ENCODE results near the gene HDGFL3. TPM values are rescaled to one million over a fixed set of nuclear protein-coding genes. Genes with fewer than 3 reads are reported as not detected.
"Not testable (repeated sequence)": the region's sequence is repeated elsewhere in the genome, so short reads cannot be mapped to it uniquely, and the experiment has no call there.

HDGFL3 gene
- total RNA-seq, 1 experiment from 2014 or later: not detected

- Histone ChIP-seq H3K9me3 (ENCODE audit: low read length) (no peaks in the 10 kb centered on the region), H3K9ac (ENCODE audit: low read length) (no peak overlapping the region), H4K20me1 (ENCODE audit: insufficient read depth, low read depth, low read length) (no peaks in the 10 kb centered on the region), H3K9me2 (replicated peaks; ENCODE audit: insufficient read depth, low read length) (no peaks in the 10 kb centered on the region), H3K27me3 (ENCODE audit: low read length) (no peaks in the 10 kb centered on the region), H3K79me2 (ENCODE audit: low read length) (no peaks in the 10 kb centered on the region), H3K4me2 (ENCODE audit: low read depth, low read length, poor library complexity, severe bottlenecking) (no peak overlapping the region), H3K36me3 (ENCODE audit: insufficient read depth, low read length) (no peaks in the 10 kb centered on the region), H2AFZ (ENCODE audit: low read length) (no peak overlapping the region), H3K27ac (ENCODE audit: low read length) (no peak overlapping the region), H3K4me3 (ENCODE audit: low read length) (no peak overlapping the region), H3K4me1 (ENCODE audit: low read length) (no peaks in the 10 kb centered on the region)
- DNase-seq: no peak
Observed at GRCh38 chr15:83190450-83190849, 17.2 kb downstream of the HDGFL3 start.

- no peaks in the 10 kb centered on the region for H3K9me3 ChIP-seq (ENCODE audit: low read length)
- no peaks in the 10 kb centered on the region for H3K36me3 ChIP-seq (ENCODE audit: insufficient read depth, low read length)
- no peak overlapping the region for H3K9ac ChIP-seq (ENCODE audit: low read length)
- no peak overlapping the region for H2AFZ ChIP-seq (ENCODE audit: low read length)
- H3K79me2 ChIP-seq (ENCODE audit: low read length): no peaks in the 10 kb centered on the region
- no peak overlapping the region for H3K4me2 ChIP-seq (ENCODE audit: low read depth, low read length, poor library complexity, severe bottlenecking)
- H3K4me1 ChIP-seq (ENCODE audit: low read length): no peaks in the 10 kb centered on the region
- H3K4me3 ChIP-seq (ENCODE audit: low read length): no peak overlapping the region
- no peaks in the 10 kb centered on the region for H3K9me2 ChIP-seq (replicated peaks; ENCODE audit: insufficient read depth, low read length)
- no peak for DNase-seq
- H3K27ac ChIP-seq (ENCODE audit: low read length): no peak overlapping the region
- H4K20me1 ChIP-seq (ENCODE audit: insufficient read depth, low read depth, low read length): no peaks in the 10 kb centered on the region
- H3K27me3 ChIP-seq (ENCODE audit: low read length): no peaks in the 10 kb centered on the region
Observed at GRCh38 chr15:83185561-83185960, 22.1 kb downstream of the HDGFL3 start.

- Histone ChIP-seq H2AFZ (ENCODE audit: low read length) (no peak overlapping the region), H3K9me2 (replicated peaks; ENCODE audit: insufficient read depth, low read length) (no peaks in the 10 kb centered on the region), H3K4me2 (ENCODE audit: low read depth, low read length, poor library complexity, severe bottlenecking) (no peak overlapping the region), H3K4me1 (ENCODE audit: low read length) (no peaks in the 10 kb centered on the region), H3K27me3 (ENCODE audit: low read length) (no peaks in the 10 kb centered on the region), H3K36me3 (ENCODE audit: insufficient read depth, low read length) (no peaks in the 10 kb centered on the region), H3K9me3 (ENCODE audit: low read length) (no peaks in the 10 kb centered on the region), H3K27ac (ENCODE audit: low read length) (no peak overlapping the region), H3K79me2 (ENCODE audit: low read length) (no peaks in the 10 kb centered on the region), H4K20me1 (ENCODE audit: insufficient read depth, low read depth, low read length) (no peaks in the 10 kb centered on the region), H3K9ac (ENCODE audit: low read length) (no peak overlapping the region), H3K4me3 (ENCODE audit: low read length) (no peak overlapping the region)
- no peak for DNase-seq
Observed at GRCh38 chr15:83178869-83179325, 28.7 kb downstream of the HDGFL3 start.

- H3K4me3 ChIP-seq (ENCODE audit: low read length): no peak overlapping the region
- no peak overlapping the region for H2AFZ ChIP-seq (ENCODE audit: low read length)
- H3K9me3 ChIP-seq (ENCODE audit: low read length): no peaks in the 10 kb centered on the region
- H3K4me1 ChIP-seq (ENCODE audit: low read length): no peaks in the 10 kb centered on the region
- H3K27me3 ChIP-seq (ENCODE audit: low read length): no peaks in the 10 kb centered on the region
- H3K9me2 ChIP-seq (replicated peaks; ENCODE audit: insufficient read depth, low read length): no peaks in the 10 kb centered on the region
- H3K36me3 ChIP-seq (ENCODE audit: insufficient read depth, low read length): no peaks in the 10 kb centered on the region
- no peaks in the 10 kb centered on the region for H3K79me2 ChIP-seq (ENCODE audit: low read length)
- no peak overlapping the region for H3K27ac ChIP-seq (ENCODE audit: low read length)
- H3K9ac ChIP-seq (ENCODE audit: low read length): no peak overlapping the region
- no peak for DNase-seq
- no peak overlapping the region for H3K4me2 ChIP-seq (ENCODE audit: low read depth, low read length, poor library complexity, severe bottlenecking)
- no peaks in the 10 kb centered on the region for H4K20me1 ChIP-seq (ENCODE audit: insufficient read depth, low read depth, low read length)
Observed at GRCh38 chr15:83178390-83178789, 29.2 kb downstream of the HDGFL3 start.

GRCh38 chr15:83174891-83175290, 32.7 kb downstream of the HDGFL3 start:
- H3K36me3 ChIP-seq (ENCODE audit: insufficient read depth, low read length): no peaks in the 10 kb centered on the region
- no peaks in the 10 kb centered on the region for H3K4me1 ChIP-seq (ENCODE audit: low read length)
- H2AFZ ChIP-seq (ENCODE audit: low read length): no peak overlapping the region
- H3K27me3 ChIP-seq (ENCODE audit: low read length): no peaks in the 10 kb centered on the region
- no peaks in the 10 kb centered on the region for H4K20me1 ChIP-seq (ENCODE audit: insufficient read depth, low read depth, low read length)
- H3K9me3 ChIP-seq (ENCODE audit: low read length): no peaks in the 10 kb centered on the region
- H3K79me2 ChIP-seq (ENCODE audit: low read length): no peaks in the 10 kb centered on the region
- no peak overlapping the region for H3K4me3 ChIP-seq (ENCODE audit: low read length)
- no peak for DNase-seq
- no peak overlapping the region for H3K9ac ChIP-seq (ENCODE audit: low read length)
- H3K27ac ChIP-seq (ENCODE audit: low read length): no peak overlapping the region
- no peak overlapping the region for H3K4me2 ChIP-seq (ENCODE audit: low read depth, low read length, poor library complexity, severe bottlenecking)
- no peaks in the 10 kb centered on the region for H3K9me2 ChIP-seq (replicated peaks; ENCODE audit: insufficient read depth, low read length)

- H3K9ac ChIP-seq (ENCODE audit: low read length): no peak overlapping the region
- H3K27ac ChIP-seq (ENCODE audit: low read length): no peak overlapping the region
- no peaks in the 10 kb centered on the region for H3K4me1 ChIP-seq (ENCODE audit: low read length)
- no peaks in the 10 kb centered on the region for H3K9me2 ChIP-seq (replicated peaks; ENCODE audit: insufficient read depth, low read length)
- H3K36me3 ChIP-seq (ENCODE audit: insufficient read depth, low read length): no peaks in the 10 kb centered on the region
- no peaks in the 10 kb centered on the region for H3K9me3 ChIP-seq (ENCODE audit: low read length)
- H3K27me3 ChIP-seq (ENCODE audit: low read length): no peaks in the 10 kb centered on the region
- H3K4me3 ChIP-seq (ENCODE audit: low read length): no peak overlapping the region
- no peak overlapping the region for H3K4me2 ChIP-seq (ENCODE audit: low read depth, low read length, poor library complexity, severe bottlenecking)
- no peak overlapping the region for H2AFZ ChIP-seq (ENCODE audit: low read length)
- H3K79me2 ChIP-seq (ENCODE audit: low read length): no peaks in the 10 kb centered on the region
- H4K20me1 ChIP-seq (ENCODE audit: insufficient read depth, low read depth, low read length): no peaks in the 10 kb centered on the region
- DNase-seq: no peak
Observed at GRCh38 chr15:83170474-83171165, 37.0 kb downstream of the HDGFL3 start.

GRCh38 chr15:83169576-83169975, 38.0 kb downstream of the HDGFL3 start:
- not testable (repeated sequence) for H3K4me2 ChIP-seq (ENCODE audit: low read depth, low read length, poor library complexity, severe bottlenecking)

GRCh38 chr15:83166830-83167229, 40.8 kb downstream of the HDGFL3 start:
- H3K79me2 ChIP-seq (ENCODE audit: low read length): no peaks in the 10 kb centered on the region
- H3K9ac ChIP-seq (ENCODE audit: low read length): no peak overlapping the region
- H3K4me2 ChIP-seq (ENCODE audit: low read depth, low read length, poor library complexity, severe bottlenecking): no peak overlapping the region

More at GRCh38 chr15:83169576-83169975, 38.0 kb downstream of the HDGFL3 start:
- not testable (repeated sequence) for H2AFZ ChIP-seq (ENCODE audit: low read length); H3K27me3 ChIP-seq (ENCODE audit: low read length); H3K9me3 ChIP-seq (ENCODE audit: low read length); H3K36me3 ChIP-seq (ENCODE audit: insufficient read depth, low read length); H4K20me1 ChIP-seq (ENCODE audit: insufficient read depth, low read depth, low read length); H3K4me3 ChIP-seq (ENCODE audit: low read length); H3K79me2 ChIP-seq (ENCODE audit: low read length); H3K4me1 ChIP-seq (ENCODE audit: low read length); H3K27ac ChIP-seq (ENCODE audit: low read length); H3K9me2 ChIP-seq (replicated peaks; ENCODE audit: insufficient read depth, low read length); H3K9ac ChIP-seq (ENCODE audit: low read length); DNase-seq

More at GRCh38 chr15:83166830-83167229, 40.8 kb downstream of the HDGFL3 start:
- H3K9me3 ChIP-seq (ENCODE audit: low read length): no peaks in the 10 kb centered on the region
- H2AFZ ChIP-seq (ENCODE audit: low read length): no peak overlapping the region
- H3K9me2 ChIP-seq (replicated peaks; ENCODE audit: insufficient read depth, low read length): no peaks in the 10 kb centered on the region
- no peaks in the 10 kb centered on the region for H3K27me3 ChIP-seq (ENCODE audit: low read length)
- H3K4me1 ChIP-seq (ENCODE audit: low read length): no peaks in the 10 kb centered on the region
- no peak for DNase-seq
- H3K4me3 ChIP-seq (ENCODE audit: low read length): no peak overlapping the region
- H3K27ac ChIP-seq (ENCODE audit: low read length): no peak overlapping the region
- no peaks in the 10 kb centered on the region for H4K20me1 ChIP-seq (ENCODE audit: insufficient read depth, low read depth, low read length)
- H3K36me3 ChIP-seq (ENCODE audit: insufficient read depth, low read length): no peaks in the 10 kb centered on the region

All from Karpas-422 (cell line).